IMR-90 (cell line): ENCODE results near the gene C16orf82. TPM values are rescaled to one million over a fixed set of nuclear protein-coding genes. Genes with fewer than 3 reads are reported as not detected.

Experiments used
- polyA plus RNA-seq, 3 experiments: library from polyadenylated mRNA; depleted of rRNA; stranded (reverse); fragments of >200 nt; gene quantifications; 2 replicates each; pipeline ENCODE4 v1.2.3, GENCODE V29; 2012; ENCODE audit warnings: low replicate concordance in 1 of 3
- total RNA-seq: library from RNA; depleted of rRNA; stranded (reverse); fragments of >200 nt; gene quantifications from 2 replicates; pipeline ENCODE4 v1.2.3, GENCODE V29; 2012; rRNA removed

Gene C16orf82
- total and polyA plus RNA-seq, 2 of the 4 experiments (the other 2 are of a cell fraction), result not detected

Other genes starting within 250 kb of the C16orf82 start
- gene KDM8, start 136.6 kb downstream of the C16orf82 start, total RNA-seq, result 3.2 and 3.6 TPM in 2 replicates
- gene KDM8, start 136.6 kb downstream of the C16orf82 start, polyA plus RNA-seq (2012; rRNA removed), result 3.8 and 4.3 TPM in 2 replicates
- gene NSMCE1, start 201.8 kb downstream of the C16orf82 start, total RNA-seq, result 120 and 130 TPM in 2 replicates
- gene NSMCE1, start 201.8 kb downstream of the C16orf82 start, polyA plus RNA-seq (2012; rRNA removed), result 47.5 and 48.0 TPM in 2 replicates
- 6.3 and 8.3 TPM in 2 replicates for gene IL4R, start 247.0 kb downstream of the C16orf82 start, total RNA-seq
- 18.7 and 21.5 TPM in 2 replicates for gene IL4R, start 247.0 kb downstream of the C16orf82 start, polyA plus RNA-seq (2012; rRNA removed)